22Rv1 (cell line): ENCODE measurements around the gene ALDH16A1.

Source experiments
- H3K27ac ChIP-seq: fragments of 450-650 bp; 2 replicates; pipeline ENCODE4 v1.5.1; 2017
- CTCF ChIP-seq: fragments of 450-650 bp; IDR thresholded peaks from 2 replicates; pipeline ENCODE4 v1.5.1; 2017; ENCODE audit warnings: mild to moderate bottlenecking
- ZFX ChIP-seq: fragments of 450-650 bp; IDR thresholded peaks from 2 replicates; pipeline ENCODE4 v1.6.1; 2017; ENCODE audit warnings: antibody characterized with exemption, borderline replicate concordance

ALDH16A1 gene

GRCh38 chr19:49488046-49488862, 35.2 kb downstream of the ALDH16A1 start:
- H3K27ac ChIP-seq = peak overlapping the region; percentile 98

GRCh38 chr19:49488863-49489537, 36.0 kb downstream of the ALDH16A1 start:
- peak overlapping the region; percentile 98 for H3K27ac ChIP-seq
- TF ChIP-seq CTCF (no peak), ZFX (no peak)

More at GRCh38 chr19:49488046-49488862, 35.2 kb downstream of the ALDH16A1 start:
- TF ChIP-seq CTCF (no peak), ZFX (no peak)

- TF ChIP-seq CTCF = 0 out of 2 replicates have a peak, but pooled peaks have one; percentile 4
- TF ChIP-seq ZFX = no peak
- peak overlapping the region; percentile 98 for H3K27ac ChIP-seq
Observed at GRCh38 chr19:49489601-49490167, 36.7 kb downstream of the ALDH16A1 start.

GRCh38 chr19:49490287-49491029, 37.4 kb downstream of the ALDH16A1 start:
- H3K27ac ChIP-seq = peak overlapping the region; percentile 98
- TF ChIP-seq CTCF (no peak), ZFX (no peak)

GRCh38 chr19:49491030-49491803, 38.2 kb downstream of the ALDH16A1 start:
- TF ChIP-seq ZFX (no peak), CTCF (no peak)
- peak overlapping the region; percentile 98 for H3K27ac ChIP-seq

GRCh38 chr19:49491804-49492572, 39.0 kb downstream of the ALDH16A1 start:
- TF ChIP-seq ZFX (no peak), CTCF (no peak)
- peak overlapping the region; percentile 98 for H3K27ac ChIP-seq
